Measurements from ENCODE around the gene DOCK1.
"Not testable (repeated sequence)": the region's sequence is repeated elsewhere in the genome, so short reads cannot be mapped to it uniquely, and the experiment has no call there.

DOCK1 gene

GRCh38 chr10:126903656-126904360 lies 1.4 kb upstream of the DOCK1 start:
- DNase-seq, result no peak

GRCh38 chr10:126904516-126904817 lies 761 bp upstream of the DOCK1 start:
- no peak for DNase-seq

- peak; percentile 48 for DNase-seq
Observed at GRCh38 chr10:126905776-126906703, 812 bp downstream of the DOCK1 start.

GRCh38 chr10:126906704-126907422 lies 1.6 kb downstream of the DOCK1 start:
- no peak for DNase-seq

- DNase-seq, result no peak
Observed at GRCh38 chr10:126907423-126907970, 2.3 kb downstream of the DOCK1 start.

GRCh38 chr10:126908225-126908624 lies 3.0 kb downstream of the DOCK1 start:
- DNase-seq, result no peak

- DNase-seq, result no peak
Observed at GRCh38 chr10:126908729-126909128, 3.5 kb downstream of the DOCK1 start.

- DNase-seq, result no peak
Observed at GRCh38 chr10:126909147-126909546, 3.9 kb downstream of the DOCK1 start.

GRCh38 chr10:126910196-126910595 lies 5.0 kb downstream of the DOCK1 start:
- DNase-seq, result no peak

GRCh38 chr10:126910798-126911197 lies 5.6 kb downstream of the DOCK1 start:
- no peak for DNase-seq

- DNase-seq, result no peak
Observed at GRCh38 chr10:126911301-126911700, 6.1 kb downstream of the DOCK1 start.

- no peak for DNase-seq
Observed at GRCh38 chr10:126913316-126913715, 8.1 kb downstream of the DOCK1 start.

GRCh38 chr10:126914561-126914960 lies 9.3 kb downstream of the DOCK1 start:
- no peak for DNase-seq

GRCh38 chr10:126916952-126917351 lies 11.7 kb downstream of the DOCK1 start:
- not testable (repeated sequence) for DNase-seq

- no peak for DNase-seq
Observed at GRCh38 chr10:126917375-126917774, 12.1 kb downstream of the DOCK1 start.

- no peak for DNase-seq
Observed at GRCh38 chr10:126917975-126918908, 13.0 kb downstream of the DOCK1 start.

GRCh38 chr10:126919426-126919825 lies 14.2 kb downstream of the DOCK1 start:
- DNase-seq, result no peak

GRCh38 chr10:126921162-126921561 lies 15.9 kb downstream of the DOCK1 start:
- DNase-seq, result no peak

GRCh38 chr10:126921974-126922525 lies 16.8 kb downstream of the DOCK1 start:
- DNase-seq, result peak; percentile 69

- no peak for DNase-seq
Observed at GRCh38 chr10:126924180-126924914, 19.1 kb downstream of the DOCK1 start.

- peak; percentile 29 for DNase-seq
Observed at GRCh38 chr10:126924915-126925300, 19.7 kb downstream of the DOCK1 start.

Measured in fibroblast of skin of abdomen (primary cell).